Measurements from ENCODE around the gene SLFN12. TPM values are rescaled to one million over a fixed set of nuclear protein-coding genes. Genes with fewer than 3 reads are reported as not detected.

The SLFN12 gene
- total RNA-seq (2021; fragmentation: NEBNext Ultra II Directional; extraction: Animal tissue kit (Norgen Biotek cat#: 25700)): 10 to 100 TPM; 24.9 to 33.5 (median 30.3) TPM
- long read RNA-seq, transcript SLFN12-201 (4 exons, 2,383 nt): major isoform, 5 of 26 reads
- long read RNA-seq, partial matches to known transcripts: 6 of 26 reads
- long read RNA-seq, other reads (novel, unspliced or antisense): 7 of 26 reads

DNA sequence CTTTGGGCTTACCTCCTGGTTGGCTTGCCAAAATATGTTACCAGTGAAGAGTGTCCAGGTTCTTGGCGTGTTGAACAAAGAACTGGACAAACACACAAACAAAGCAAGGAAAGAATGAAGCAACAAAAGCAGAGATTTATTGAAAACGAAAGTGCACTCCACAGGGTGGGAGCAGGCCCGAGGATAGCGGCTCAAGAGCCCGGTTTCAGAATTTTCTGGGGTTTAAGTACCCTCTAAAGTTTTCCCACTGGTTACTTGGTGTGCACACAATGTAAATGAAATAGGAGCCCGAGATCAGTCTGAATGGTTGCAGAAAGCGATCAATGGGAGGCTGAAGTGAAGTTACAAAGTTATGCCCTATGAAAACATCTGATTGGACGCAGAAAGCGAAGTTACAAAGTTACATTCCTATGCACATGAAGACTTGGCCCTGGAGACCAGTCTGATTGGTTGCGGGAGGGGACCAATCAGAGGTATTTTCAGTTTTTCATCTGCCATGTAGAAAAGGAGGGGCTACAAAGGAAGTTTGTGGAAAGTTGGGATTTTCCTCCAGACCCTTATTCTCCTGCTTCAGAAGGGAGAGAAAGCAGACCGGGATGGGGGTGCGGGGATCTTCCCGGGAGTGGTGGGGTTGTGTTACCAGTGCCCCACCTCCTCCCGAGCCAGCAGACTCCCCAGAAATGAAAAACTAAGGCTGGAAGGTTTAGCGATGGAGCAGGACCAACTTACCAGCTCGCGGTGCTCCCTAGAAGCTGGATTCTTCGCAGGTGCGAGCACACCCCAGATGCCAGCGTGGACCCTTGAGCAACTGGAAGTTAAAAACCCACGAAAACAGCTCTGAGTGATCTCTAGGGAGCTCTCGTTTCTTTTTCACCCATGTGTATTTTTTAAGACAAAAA lies at the start of gene SLFN12:
Gene SLFN12 (minus strand): TSS at position 325 of the 899 bp plus-strand sequence. CDS start 9,472 bp downstream, outside the sequence.
- DNase-seq: peak; percentile 96
- Mint-ChIP-seq H3K4me1 (ENCODE audit: low read depth) (peaks cover 37% of the 10 kb centered on the region), H3K4me3 (peak within 1 kb of the TSS; percentile 95), H3K27ac (peak within 1 kb of the TSS; percentile 98), H3K9me3 (no peaks in the 10 kb centered on the region), H3K27me3 (ENCODE audit: insufficient read depth) (peaks cover 2% of the 10 kb centered on the region; the same call in 1 of the 2 replicates), H3K36me3 (ENCODE audit: low read depth) (peaks cover 35% of the 10 kb centered on the region)
- TF ChIP-seq, protein P1, sequence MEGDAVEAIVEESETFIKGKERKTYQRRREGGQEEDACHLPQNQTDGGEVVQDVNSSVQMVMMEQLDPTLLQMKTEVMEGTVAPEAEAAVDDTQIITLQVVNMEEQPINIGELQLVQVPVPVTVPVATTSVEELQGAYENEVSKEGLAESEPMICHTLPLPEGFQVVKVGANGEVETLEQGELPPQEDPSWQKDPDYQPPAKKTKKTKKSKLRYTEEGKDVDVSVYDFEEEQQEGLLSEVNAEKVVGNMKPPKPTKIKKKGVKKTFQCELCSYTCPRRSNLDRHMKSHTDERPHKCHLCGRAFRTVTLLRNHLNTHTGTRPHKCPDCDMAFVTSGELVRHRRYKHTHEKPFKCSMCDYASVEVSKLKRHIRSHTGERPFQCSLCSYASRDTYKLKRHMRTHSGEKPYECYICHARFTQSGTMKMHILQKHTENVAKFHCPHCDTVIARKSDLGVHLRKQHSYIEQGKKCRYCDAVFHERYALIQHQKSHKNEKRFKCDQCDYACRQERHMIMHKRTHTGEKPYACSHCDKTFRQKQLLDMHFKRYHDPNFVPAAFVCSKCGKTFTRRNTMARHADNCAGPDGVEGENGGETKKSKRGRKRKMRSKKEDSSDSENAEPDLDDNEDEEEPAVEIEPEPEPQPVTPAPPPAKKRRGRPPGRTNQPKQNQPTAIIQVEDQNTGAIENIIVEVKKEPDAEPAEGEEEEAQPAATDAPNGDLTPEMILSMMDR (IDR thresholded peaks at IDR 0.05): no peak

DNA sequence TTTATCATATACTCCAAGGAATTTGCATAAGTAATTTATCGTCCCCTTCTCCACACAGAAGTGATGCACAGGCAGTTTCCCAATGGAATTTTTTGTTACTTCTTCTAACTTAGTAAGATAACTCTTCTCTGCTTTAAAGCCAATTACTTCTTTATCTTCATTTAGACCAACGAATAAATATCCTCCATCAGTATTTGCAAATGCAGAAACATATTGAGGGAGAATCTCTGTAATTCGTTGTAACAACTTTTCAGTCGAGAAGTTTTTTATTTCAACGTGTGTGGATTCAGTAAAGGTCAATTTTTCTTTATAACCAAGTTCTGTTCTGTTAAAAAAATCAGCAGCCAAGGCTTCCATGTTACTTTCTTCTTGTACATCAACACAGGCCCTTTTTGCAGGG lies 47.0 kb upstream of the SLFN12 start:
- Mint-ChIP-seq H3K4me3 (no peak overlapping the region), H3K27me3 (ENCODE audit: insufficient read depth) (peaks cover 29% of the 10 kb centered on the region), H3K4me1 (ENCODE audit: low read depth) (no peaks in the 10 kb centered on the region), H3K9me3 (no peaks in the 10 kb centered on the region), H3K27ac (no peak overlapping the region), H3K36me3 (ENCODE audit: low read depth) (no peaks in the 10 kb centered on the region)
- TF ChIP-seq, protein P1 (IDR thresholded peaks at IDR 0.05): no peak
- DNase-seq: no peak

DNA sequence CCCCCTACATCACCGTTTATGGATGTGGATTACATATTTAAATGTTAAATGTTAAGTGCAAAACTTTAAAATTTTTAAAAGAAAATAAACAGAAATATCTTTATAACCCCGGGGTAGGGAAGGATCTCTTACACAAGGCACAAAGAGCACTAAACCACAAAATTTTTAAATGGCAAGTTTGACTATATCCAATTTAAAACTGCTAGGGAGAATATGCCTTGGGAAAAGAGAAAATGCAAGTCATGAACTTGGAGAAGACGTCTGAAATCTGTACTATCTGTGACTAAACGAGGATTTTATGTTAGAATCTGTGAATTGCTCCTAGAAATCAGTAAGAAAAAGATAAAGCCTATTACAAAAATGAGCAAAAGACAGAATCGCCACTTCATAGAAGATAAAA lies 44.9 kb upstream of the SLFN12 start:
- Mint-ChIP-seq H3K4me3 (no peak overlapping the region), H3K9me3 (no peaks in the 10 kb centered on the region), H3K36me3 (ENCODE audit: low read depth) (no peaks in the 10 kb centered on the region), H3K27me3 (ENCODE audit: insufficient read depth) (peaks cover 23% of the 10 kb centered on the region; the same call in 1 of the 2 replicates), H3K4me1 (ENCODE audit: low read depth) (no peaks in the 10 kb centered on the region), H3K27ac (no peak overlapping the region)
- DNase-seq: no peak
- TF ChIP-seq, protein P1 (IDR thresholded peaks at IDR 0.05): no peak

DNA sequence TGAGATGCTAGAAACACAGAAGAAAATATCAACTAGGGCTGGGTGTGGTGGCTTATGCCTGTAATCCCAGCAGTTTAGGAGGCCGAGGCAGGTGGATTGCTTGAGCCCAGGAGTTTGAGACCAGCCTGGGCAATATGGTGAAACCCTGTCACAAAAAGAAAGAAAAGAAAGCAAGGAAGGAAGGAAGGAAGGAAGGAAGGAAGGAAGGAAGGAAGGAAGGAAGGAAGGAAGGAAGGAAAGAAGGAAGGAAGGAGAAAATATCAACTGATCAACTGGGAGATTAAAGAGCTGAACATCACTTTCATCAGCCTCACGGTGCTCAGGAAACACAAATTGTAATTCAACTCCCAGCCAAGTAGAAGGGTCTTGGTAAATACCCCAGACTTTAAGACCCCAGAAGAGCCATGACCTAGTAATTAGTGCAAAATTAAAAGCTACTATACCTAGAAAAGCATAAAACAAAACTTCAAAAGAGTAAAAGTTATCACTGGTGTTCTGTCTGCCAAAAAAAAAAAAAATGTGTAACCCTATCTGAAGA lies 44.1 kb upstream of the SLFN12 start:
- Mint-ChIP-seq H3K9me3 (no peaks in the 10 kb centered on the region), H3K27me3 (ENCODE audit: insufficient read depth) (peaks cover 23% of the 10 kb centered on the region; the same call in 1 of the 2 replicates), H3K4me1 (ENCODE audit: low read depth) (no peaks in the 10 kb centered on the region), H3K4me3 (no peak overlapping the region), H3K36me3 (ENCODE audit: low read depth) (no peaks in the 10 kb centered on the region), H3K27ac (no peak overlapping the region)
- DNase-seq: no peak
- TF ChIP-seq, protein P1 (IDR thresholded peaks at IDR 0.05): no peak

DNA sequence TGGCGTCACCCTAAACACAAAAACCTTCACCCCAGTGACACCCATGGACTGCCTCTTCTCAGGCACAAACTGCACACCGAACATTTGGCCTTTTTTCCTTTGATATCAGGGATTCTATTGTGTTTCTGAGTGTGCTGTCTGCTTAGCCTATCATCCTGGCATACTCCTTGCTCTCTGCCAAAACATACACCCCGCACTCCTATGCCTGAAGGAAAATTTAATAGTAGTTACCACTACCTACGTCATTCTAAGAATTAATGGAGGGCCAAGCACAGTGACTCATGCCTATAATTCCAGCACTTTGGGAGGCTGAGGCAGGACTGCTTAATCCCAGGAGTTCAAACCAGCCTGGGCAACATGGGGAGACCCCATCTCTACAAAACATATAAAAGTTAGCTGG lies 36.2 kb upstream of the SLFN12 start:
- H3K36me3 Mint-ChIP-seq (ENCODE audit: low read depth): no peaks in the 10 kb centered on the region
- H3K27me3 Mint-ChIP-seq (ENCODE audit: insufficient read depth): peaks cover 18% of the 10 kb centered on the region
- no peaks in the 10 kb centered on the region for H3K9me3 Mint-ChIP-seq
- H3K4me3 Mint-ChIP-seq: no peak overlapping the region
- TF ChIP-seq, protein P1 (IDR thresholded peaks at IDR 0.05): no peak
- no peak overlapping the region for H3K27ac Mint-ChIP-seq
- no peak for DNase-seq
- no peaks in the 10 kb centered on the region for H3K4me1 Mint-ChIP-seq (ENCODE audit: low read depth)

Data from HFFc6 (cell line).